ENCODE results near the gene GCM1. TPM values are rescaled to one million over a fixed set of nuclear protein-coding genes. Genes with fewer than 3 reads are reported as not detected.

The GCM1 gene
- total RNA-seq, 1 experiment from 2014 or later: 0.07 TPM

GRCh38 chr6:53104916-53105315 lies 43.7 kb downstream of the GCM1 start:
- no peak for ATAC-seq
- Histone ChIP-seq H3K4me2 (ENCODE audit: low read length) (no peak overlapping the region), H3K9me3 (ENCODE audit: control insufficient read depth in 1 of 2, insufficient read depth in 1 of 2, low read depth in 1 of 2, low read length in 2 of 2) (no peaks in the 10 kb centered on the region), H3K9me2 (ENCODE audit: insufficient read depth) (no peaks in the 10 kb centered on the region), H3K79me2 (ENCODE audit: insufficient read depth, low read length) (no peaks in the 10 kb centered on the region), H3K27me3 (ENCODE audit: insufficient read depth, low read length) (no peaks in the 10 kb centered on the region), H3K27ac (ENCODE audit: low read depth, low read length) (no peak overlapping the region), H2AFZ (ENCODE audit: low read depth, low read length, poor library complexity, severe bottlenecking) (no peak overlapping the region), H4K20me1 (ENCODE audit: insufficient read depth) (no peaks in the 10 kb centered on the region), H3K9ac (ENCODE audit: low read length) (no peak overlapping the region), H3K36me3 (ENCODE audit: control insufficient read depth in 1 of 2, insufficient read depth in 2 of 2, low read length in 2 of 2) (peaks cover 4 to 10% of the 10 kb centered on the region in 2 experiments; a peak in 3 of 4 replicates), H3K4me1 (ENCODE audit: control insufficient read depth in 1 of 2, insufficient read depth in 2 of 2, low read length in 2 of 2) (no peaks in the 10 kb centered on the region), H3K4me3 (replicated peaks in 1 of 2; ENCODE audit: low read depth in 1 of 2, low read length in 2 of 2) (no peak overlapping the region)
- TF ChIP-seq FOSL1 (IDR thresholded peaks at IDR 0.05; ENCODE audit: low read depth): no peak
- TF ChIP-seq CBX3 (IDR thresholded peaks at IDR 0.05; ENCODE audit: low read depth): no peak
- TF ChIP-seq SIN3A (IDR thresholded peaks at IDR 0.05; ENCODE audit: low read depth): no peak
- TF ChIP-seq SRF (IDR thresholded peaks at IDR 0.05; ENCODE audit: low read depth): no peak
- TF ChIP-seq RAD21 (IDR thresholded peaks at IDR 0.05; ENCODE audit: low read depth): no peak
- RAD21 ChIA-PET (ENCODE audit: low non-redundant PET in 1 of 2, low total read pairs in 2 of 2, uncharacterized antibody in 2 of 2, unreplicated experiment in 2 of 2): no interaction called here
- DNase-seq (ENCODE audit: low read depth, low spot score): no peak
- intact Hi-C loops (cut with micrococcal nuclease): loop anchor here (1.0 kb wide), 1 partner anchor 379 kb away; no protein-coding TSS in a partner anchor
- POLR2A ChIA-PET: no interaction called here
- BruUV-seq (replicated peaks): no TSS peak
- CTCF ChIA-PET: no interaction called here

DNA sequence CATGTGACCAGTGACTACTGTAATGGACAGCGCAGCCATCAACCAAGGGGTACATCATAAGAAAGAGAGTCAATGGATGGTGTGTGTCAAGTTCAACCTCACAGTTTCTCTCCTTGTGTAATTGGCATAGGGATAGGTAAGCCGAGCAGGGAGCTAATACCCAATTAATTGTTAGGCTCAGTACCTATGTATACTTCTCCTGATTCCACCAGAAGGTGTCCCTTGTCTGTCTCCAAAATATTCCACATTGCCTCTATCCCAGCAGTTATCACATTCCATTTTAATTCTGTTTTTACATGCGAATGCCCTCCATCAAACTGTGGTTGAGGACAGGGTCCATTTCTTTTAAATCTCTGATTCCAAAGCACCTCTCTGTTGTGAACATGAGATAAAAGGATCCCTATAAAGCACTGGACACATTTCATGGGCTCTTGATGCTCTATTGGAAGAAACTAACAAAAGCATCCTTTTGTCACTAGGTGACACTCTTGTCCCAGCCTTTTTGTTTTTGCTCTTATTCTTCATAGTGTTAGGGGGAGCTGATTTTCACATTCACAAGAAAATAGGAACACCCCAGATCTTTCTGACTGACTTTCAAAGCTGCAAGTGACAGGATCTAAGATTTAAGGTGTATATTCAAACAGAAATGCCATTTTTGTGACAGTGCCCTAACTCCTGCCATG lies 44.5 kb downstream of the GCM1 start:
- no TSS peak for BruUV-seq (replicated peaks)
- ChIA-PET RAD21 (ENCODE audit: low non-redundant PET in 1 of 2, low total read pairs in 2 of 2, uncharacterized antibody in 2 of 2, unreplicated experiment in 2 of 2) (interaction anchor here in 1 of 2 experiments (0.7 kb wide), 1 partner anchor 67 kb away, joined by 5 read pairs; no protein-coding TSS in a partner anchor), CTCF (interaction anchor here (0.6 to 0.7 kb wide), 2 partner anchors 9 to 380 kb away, joined by 3 read pairs; no protein-coding TSS in a partner anchor), POLR2A (no interaction called here)
- Histone ChIP-seq H3K9ac (ENCODE audit: low read length) (no peak overlapping the region), H3K27me3 (ENCODE audit: insufficient read depth, low read length) (no peaks in the 10 kb centered on the region), H2AFZ (ENCODE audit: low read depth, low read length, poor library complexity, severe bottlenecking) (no peak overlapping the region), H3K4me3 (replicated peaks in 1 of 2; ENCODE audit: low read depth in 1 of 2, low read length in 2 of 2) (no peak overlapping the region), H3K9me3 (ENCODE audit: control insufficient read depth in 1 of 2, insufficient read depth in 1 of 2, low read depth in 1 of 2, low read length in 2 of 2) (no peaks in the 10 kb centered on the region), H3K27ac (ENCODE audit: low read depth, low read length) (no peak overlapping the region), H4K20me1 (ENCODE audit: insufficient read depth) (no peaks in the 10 kb centered on the region), H3K9me2 (ENCODE audit: insufficient read depth) (no peaks in the 10 kb centered on the region), H3K4me2 (ENCODE audit: low read length) (no peak overlapping the region), H3K79me2 (ENCODE audit: insufficient read depth, low read length) (no peaks in the 10 kb centered on the region), H3K36me3 (ENCODE audit: control insufficient read depth in 1 of 2, insufficient read depth in 2 of 2, low read length in 2 of 2) (peaks cover 4 to 10% of the 10 kb centered on the region in 2 experiments; a peak in 3 of 4 replicates), H3K4me1 (ENCODE audit: control insufficient read depth in 1 of 2, insufficient read depth in 2 of 2, low read length in 2 of 2) (no peaks in the 10 kb centered on the region)
- ATAC-seq (peak; percentile 59), DNase-seq (ENCODE audit: low read depth, low spot score) (no peak)
- intact Hi-C loops (cut with micrococcal nuclease): loop anchor here (1.0 kb wide), 1 partner anchor 380 kb away; no protein-coding TSS in a partner anchor
- TF ChIP-seq SP1 (IDR thresholded peaks at IDR 0.05; ENCODE audit: low read depth): no peak
- TF ChIP-seq CEBPB (IDR thresholded peaks at IDR 0.05; ENCODE audit: low read depth): no peak
- TF ChIP-seq RAD21 (IDR thresholded peaks at IDR 0.05; ENCODE audit: low read depth): peak; percentile 64
- peak; percentile 1 to 62 (median 47); a peak in 4 of 6 replicates for TF ChIP-seq CTCF (IDR thresholded peaks at IDR 0.05 in 2 of 3, conservative IDR thresholded peaks at IDR 0.05 in 1 of 3; ENCODE audit: borderline replicate concordance in 1 of 3, insufficient read depth in 1 of 3, low read depth in 2 of 3, low read length in 2 of 3)
- TF ChIP-seq SIN3A (IDR thresholded peaks at IDR 0.05; ENCODE audit: low read depth): no peak
- TF ChIP-seq YY1 (IDR thresholded peaks at IDR 0.05; ENCODE audit: extremely low read depth, insufficient replicate concordance, low read depth, low read length): no peak
- TF ChIP-seq SRF (IDR thresholded peaks at IDR 0.05; ENCODE audit: low read depth): no peak

Measured in HCT116 (cell line).